ENCODE data around the gene RASA3.

The RASA3 gene

DNA sequence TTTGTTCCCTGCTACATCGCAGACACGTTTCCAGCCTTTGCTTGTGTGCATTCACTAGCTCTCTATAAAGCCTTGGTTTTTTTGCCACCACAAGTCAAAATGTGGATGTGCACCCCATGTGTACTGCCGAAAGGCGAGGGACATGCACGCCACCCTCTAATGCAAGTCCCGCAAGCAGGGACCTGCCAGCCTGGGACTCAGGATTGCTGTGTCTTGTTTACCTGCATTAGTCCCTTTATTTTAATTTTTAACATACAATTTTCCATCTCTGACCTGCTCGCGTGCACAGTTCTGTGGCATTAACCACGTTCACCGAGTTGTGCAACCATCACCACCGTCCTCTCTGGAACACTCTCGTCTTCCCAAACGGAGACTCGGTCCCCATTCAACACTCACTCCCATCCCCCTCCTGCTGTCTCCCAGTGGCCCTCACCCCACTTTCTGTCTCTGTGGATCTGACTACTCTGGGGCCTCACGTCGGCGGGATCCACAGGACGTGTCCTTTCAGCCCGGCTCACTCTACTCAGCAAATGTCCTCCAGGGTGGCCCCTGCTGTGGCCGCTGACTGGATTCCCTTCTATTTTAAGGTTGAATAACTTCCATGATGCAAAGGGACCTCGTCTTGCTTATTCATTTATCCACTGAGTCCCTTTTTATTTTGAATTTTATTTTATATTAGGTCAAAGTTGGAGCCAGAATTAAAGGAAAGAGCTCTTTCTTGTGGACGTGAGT is 58.4 kb downstream of the RASA3 start:
- TF ChIP-seq POLR2AphosphoS5 (IDR thresholded peaks at IDR 0.05; ENCODE audit: low read depth) (no peak), GABPA (IDR thresholded peaks at IDR 0.05; ENCODE audit: low read depth) (no peak), SPI1 (IDR thresholded peaks at IDR 0.05; ENCODE audit: borderline replicate concordance, low read depth) (no peak)
- TF ChIP-seq, protein P1, sequence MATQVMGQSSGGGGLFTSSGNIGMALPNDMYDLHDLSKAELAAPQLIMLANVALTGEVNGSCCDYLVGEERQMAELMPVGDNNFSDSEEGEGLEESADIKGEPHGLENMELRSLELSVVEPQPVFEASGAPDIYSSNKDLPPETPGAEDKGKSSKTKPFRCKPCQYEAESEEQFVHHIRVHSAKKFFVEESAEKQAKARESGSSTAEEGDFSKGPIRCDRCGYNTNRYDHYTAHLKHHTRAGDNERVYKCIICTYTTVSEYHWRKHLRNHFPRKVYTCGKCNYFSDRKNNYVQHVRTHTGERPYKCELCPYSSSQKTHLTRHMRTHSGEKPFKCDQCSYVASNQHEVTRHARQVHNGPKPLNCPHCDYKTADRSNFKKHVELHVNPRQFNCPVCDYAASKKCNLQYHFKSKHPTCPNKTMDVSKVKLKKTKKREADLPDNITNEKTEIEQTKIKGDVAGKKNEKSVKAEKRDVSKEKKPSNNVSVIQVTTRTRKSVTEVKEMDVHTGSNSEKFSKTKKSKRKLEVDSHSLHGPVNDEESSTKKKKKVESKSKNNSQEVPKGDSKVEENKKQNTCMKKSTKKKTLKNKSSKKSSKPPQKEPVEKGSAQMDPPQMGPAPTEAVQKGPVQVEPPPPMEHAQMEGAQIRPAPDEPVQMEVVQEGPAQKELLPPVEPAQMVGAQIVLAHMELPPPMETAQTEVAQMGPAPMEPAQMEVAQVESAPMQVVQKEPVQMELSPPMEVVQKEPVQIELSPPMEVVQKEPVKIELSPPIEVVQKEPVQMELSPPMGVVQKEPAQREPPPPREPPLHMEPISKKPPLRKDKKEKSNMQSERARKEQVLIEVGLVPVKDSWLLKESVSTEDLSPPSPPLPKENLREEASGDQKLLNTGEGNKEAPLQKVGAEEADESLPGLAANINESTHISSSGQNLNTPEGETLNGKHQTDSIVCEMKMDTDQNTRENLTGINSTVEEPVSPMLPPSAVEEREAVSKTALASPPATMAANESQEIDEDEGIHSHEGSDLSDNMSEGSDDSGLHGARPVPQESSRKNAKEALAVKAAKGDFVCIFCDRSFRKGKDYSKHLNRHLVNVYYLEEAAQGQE (IDR thresholded peaks at IDR 0.05; ENCODE audit: insufficient replicate concordance, low read depth) = no peak
- TF ChIP-seq, protein P2, sequence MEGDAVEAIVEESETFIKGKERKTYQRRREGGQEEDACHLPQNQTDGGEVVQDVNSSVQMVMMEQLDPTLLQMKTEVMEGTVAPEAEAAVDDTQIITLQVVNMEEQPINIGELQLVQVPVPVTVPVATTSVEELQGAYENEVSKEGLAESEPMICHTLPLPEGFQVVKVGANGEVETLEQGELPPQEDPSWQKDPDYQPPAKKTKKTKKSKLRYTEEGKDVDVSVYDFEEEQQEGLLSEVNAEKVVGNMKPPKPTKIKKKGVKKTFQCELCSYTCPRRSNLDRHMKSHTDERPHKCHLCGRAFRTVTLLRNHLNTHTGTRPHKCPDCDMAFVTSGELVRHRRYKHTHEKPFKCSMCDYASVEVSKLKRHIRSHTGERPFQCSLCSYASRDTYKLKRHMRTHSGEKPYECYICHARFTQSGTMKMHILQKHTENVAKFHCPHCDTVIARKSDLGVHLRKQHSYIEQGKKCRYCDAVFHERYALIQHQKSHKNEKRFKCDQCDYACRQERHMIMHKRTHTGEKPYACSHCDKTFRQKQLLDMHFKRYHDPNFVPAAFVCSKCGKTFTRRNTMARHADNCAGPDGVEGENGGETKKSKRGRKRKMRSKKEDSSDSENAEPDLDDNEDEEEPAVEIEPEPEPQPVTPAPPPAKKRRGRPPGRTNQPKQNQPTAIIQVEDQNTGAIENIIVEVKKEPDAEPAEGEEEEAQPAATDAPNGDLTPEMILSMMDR (IDR thresholded peaks at IDR 0.05; ENCODE audit: insufficient read depth, low read length) = no peak
- Histone ChIP-seq H3K27me3 (ENCODE audit: insufficient read depth, poor library complexity, severe bottlenecking) (no peaks in the 10 kb centered on the region), H3K4me3 (replicated peaks; ENCODE audit: insufficient read depth, low read length) (no peak overlapping the region), H3K27ac (replicated peaks) (no peak overlapping the region)
- no peak for DNase-seq (ENCODE audit: low read depth in 1 of 2, low spot score in 1 of 2)

DNA sequence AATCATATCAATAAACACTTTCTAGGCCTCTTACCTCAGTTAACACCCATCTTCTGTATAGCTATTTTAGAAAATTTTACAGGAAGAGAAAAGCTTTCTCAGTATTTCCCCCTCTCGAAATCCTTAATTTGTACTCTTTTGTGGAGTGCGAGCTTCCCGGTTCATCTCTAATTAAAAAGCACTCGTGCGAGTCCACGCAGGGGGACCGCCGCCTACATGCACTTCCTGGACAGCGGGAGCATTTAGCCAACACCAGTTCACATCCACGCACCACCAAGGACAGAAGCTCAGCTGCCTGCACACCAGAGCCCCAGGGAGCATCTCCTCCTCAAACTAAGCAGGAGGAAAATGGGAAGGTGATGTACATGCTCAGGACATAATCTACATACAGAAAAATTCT is 60.0 kb downstream of the RASA3 start:
- DNase-seq (ENCODE audit: low read depth in 1 of 2, low spot score in 1 of 2) = no peak
- Histone ChIP-seq H3K27ac (replicated peaks) (no peak overlapping the region), H3K27me3 (ENCODE audit: insufficient read depth, poor library complexity, severe bottlenecking) (no peaks in the 10 kb centered on the region), H3K4me3 (replicated peaks; ENCODE audit: insufficient read depth, low read length) (no peak overlapping the region)
- no peak for TF ChIP-seq SPI1 (IDR thresholded peaks at IDR 0.05; ENCODE audit: borderline replicate concordance, low read depth)

DNA sequence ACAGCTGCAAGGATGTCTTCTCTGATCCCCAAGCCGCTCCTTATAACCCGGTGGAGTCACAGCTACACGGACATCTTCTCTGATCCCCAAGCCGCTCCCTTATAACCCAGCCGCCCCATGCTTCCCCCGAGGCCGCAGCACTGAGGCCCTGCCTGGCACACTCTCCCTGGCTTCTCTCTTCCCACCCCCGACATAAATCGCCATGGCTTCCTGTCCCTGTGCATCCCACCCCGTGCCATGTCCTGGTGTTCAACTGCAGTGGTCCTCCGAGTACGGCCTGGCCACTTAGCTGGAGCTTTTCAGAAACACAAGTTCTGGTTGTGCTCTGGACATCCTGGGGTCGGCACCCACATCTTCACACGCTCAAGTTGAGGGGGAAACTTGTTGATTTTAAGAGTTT is 60.4 kb downstream of the RASA3 start:
- no peak overlapping the region for H3K27ac ChIP-seq (replicated peaks)
- no peaks in the 10 kb centered on the region for H3K27me3 ChIP-seq (ENCODE audit: insufficient read depth, poor library complexity, severe bottlenecking)
- no peak overlapping the region for H3K4me3 ChIP-seq (replicated peaks; ENCODE audit: insufficient read depth, low read length)
- TF ChIP-seq GABPA (IDR thresholded peaks at IDR 0.05; ENCODE audit: low read depth) (no peak), SPI1 (IDR thresholded peaks at IDR 0.05; ENCODE audit: borderline replicate concordance, low read depth) (no peak), POLR2AphosphoS5 (IDR thresholded peaks at IDR 0.05; ENCODE audit: low read depth) (no peak)
- TF ChIP-seq, protein P2 (IDR thresholded peaks at IDR 0.05; ENCODE audit: insufficient read depth, low read length) = no peak
- TF ChIP-seq, protein P1 (IDR thresholded peaks at IDR 0.05; ENCODE audit: insufficient replicate concordance, low read depth) = no peak
- DNase-seq (ENCODE audit: low read depth in 1 of 2, low spot score in 1 of 2) = no peak

DNA sequence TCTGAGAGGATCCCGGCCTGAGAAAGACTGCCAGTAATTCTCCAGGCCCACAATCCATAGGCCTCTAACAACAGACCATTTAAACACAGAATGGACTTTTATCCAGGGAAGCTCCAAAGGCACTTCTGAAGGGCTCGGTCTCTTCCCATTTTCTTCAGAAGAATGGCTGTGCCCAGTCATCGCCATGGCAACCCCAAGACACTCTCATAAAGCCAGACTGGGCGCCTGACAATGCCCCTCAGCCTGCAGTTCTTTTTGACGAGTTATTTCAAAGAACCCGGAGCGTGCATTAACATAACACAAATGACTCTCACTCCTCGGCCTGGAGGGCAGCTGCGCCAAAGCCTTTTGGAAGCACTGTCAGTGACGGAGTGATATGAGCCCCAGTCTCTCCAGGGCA is 61.0 kb downstream of the RASA3 start:
- H3K27me3 ChIP-seq (ENCODE audit: insufficient read depth, poor library complexity, severe bottlenecking) = no peaks in the 10 kb centered on the region
- no peak overlapping the region for H3K27ac ChIP-seq (replicated peaks)
- H3K4me3 ChIP-seq (replicated peaks; ENCODE audit: insufficient read depth, low read length) = no peak overlapping the region
- no peak for TF ChIP-seq POLR2AphosphoS5 (IDR thresholded peaks at IDR 0.05; ENCODE audit: low read depth)
- TF ChIP-seq, protein P1 (IDR thresholded peaks at IDR 0.05; ENCODE audit: insufficient replicate concordance, low read depth) = no peak
- no peak for DNase-seq (ENCODE audit: low read depth in 1 of 2, low spot score in 1 of 2)
